Muscle of leg (tissue), 11 donors: ENCODE data around the gene RASGRP4. TPM values are rescaled to one million over a fixed set of nuclear protein-coding genes. Genes with fewer than 3 reads are reported as not detected.
A peak's percentile ranks its signal among the peaks of the same experiment; 100 is the strongest.

Experiments
- DNase-seq: peaks from one replicate; pipeline ENCODE4 v3.0.0; 2013
- H3K27ac ChIP-seq: one replicate; pipeline ENCODE4 v1.5.1; 2013; ENCODE audit warnings: mild to moderate bottlenecking, low read length, control low read depth
- H3K27me3 ChIP-seq: one replicate; pipeline ENCODE4 v1.6.1; 2013; ENCODE audit warnings: low read length; ENCODE audit not compliant: control insufficient read depth, insufficient read depth
- H3K36me3 ChIP-seq: one replicate; pipeline ENCODE4 v1.6.1; 2013; ENCODE audit warnings: low read length; ENCODE audit not compliant: control insufficient read depth, insufficient read depth
- H3K4me1 ChIP-seq: one replicate; pipeline ENCODE4 v1.6.1; 2013; ENCODE audit warnings: low read length; ENCODE audit not compliant: control insufficient read depth, insufficient read depth
- H3K4me3 ChIP-seq: one replicate; pipeline ENCODE4 v1.5.1; 2013; ENCODE audit warnings: low read length, control low read depth
- H3K9me3 ChIP-seq: replicated peaks from 2 replicates; pipeline ENCODE4 v1.6.1; 2013; ENCODE audit warnings: low read depth, low read length; ENCODE audit not compliant: control insufficient read depth
- WGBS: methylation state at CpG from one replicate; pipeline ENCODE4 v1.1.5; 2013; ENCODE audit warnings: missing lambda C conversion rate; ENCODE audit not compliant: insufficient coverage; 5-methylcytosine and 5-hydroxymethylcytosine counted together
- polyA plus RNA-seq, 8 donors: library from polyadenylated mRNA; unstranded; fragments of 120-200 nt; gene quantifications; one replicate each; pipeline versions ENCODE4 v1.2.1 to v1.2.3, GENCODE V29; 2013; ENCODE audit warnings: inconsistent platforms in 1 of 8, low replicate concordance in 1 of 8; ENCODE audit not compliant: insufficient read length in 8 of 8, insufficient read depth in 1 of 8
- total RNA-seq: library from RNA; stranded (reverse); fragments of 120-200 nt; gene quantifications from one replicate; pipeline ENCODE4 v1.2.4, GENCODE V29; 2013

RASGRP4 gene
- total and polyA plus RNA-seq, 9 donors = 0.98 to 2.9 (median 2.2) TPM

DNA sequence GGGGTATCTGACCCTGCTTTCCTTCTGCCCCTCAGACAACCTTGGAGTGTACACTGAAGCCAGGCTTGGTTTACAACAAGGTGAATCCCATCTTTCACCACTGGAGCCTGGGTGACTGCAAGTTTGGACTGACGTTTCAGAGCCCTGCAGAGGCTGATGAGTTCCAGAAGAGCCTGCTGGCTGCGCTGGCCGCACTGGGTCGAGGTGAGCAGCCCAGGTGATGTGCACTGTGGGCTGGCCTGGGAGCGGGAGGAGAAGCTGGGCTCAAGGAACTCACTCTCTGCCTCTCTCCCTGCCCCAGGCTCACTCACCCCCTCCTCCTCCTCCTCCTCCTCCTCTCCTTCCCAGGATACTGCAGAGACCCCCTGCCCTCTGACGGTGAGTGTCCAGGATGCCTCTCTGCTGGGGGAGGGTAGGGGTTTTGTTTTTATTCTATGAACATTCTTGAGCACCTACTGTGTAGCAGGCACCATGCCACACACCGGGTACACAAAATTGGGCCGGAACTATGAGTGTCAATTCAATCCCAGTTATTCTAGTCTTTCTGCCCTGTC is 34.0 kb downstream of the RASGRP4 start:
- Histone ChIP-seq H3K9me3 (no peaks in the 10 kb centered on the region), H3K36me3 (no peaks in the 10 kb centered on the region), H3K27me3 (peaks cover 88% of the 10 kb centered on the region), H3K27ac (no peak overlapping the region), H3K4me1 (peaks cover 27% of the 10 kb centered on the region), H3K4me3 (no peak overlapping the region)
- WGBS = 64% methylated on average over 5 of the region's 8 CpGs
- DNase-seq = no peak

DNA sequence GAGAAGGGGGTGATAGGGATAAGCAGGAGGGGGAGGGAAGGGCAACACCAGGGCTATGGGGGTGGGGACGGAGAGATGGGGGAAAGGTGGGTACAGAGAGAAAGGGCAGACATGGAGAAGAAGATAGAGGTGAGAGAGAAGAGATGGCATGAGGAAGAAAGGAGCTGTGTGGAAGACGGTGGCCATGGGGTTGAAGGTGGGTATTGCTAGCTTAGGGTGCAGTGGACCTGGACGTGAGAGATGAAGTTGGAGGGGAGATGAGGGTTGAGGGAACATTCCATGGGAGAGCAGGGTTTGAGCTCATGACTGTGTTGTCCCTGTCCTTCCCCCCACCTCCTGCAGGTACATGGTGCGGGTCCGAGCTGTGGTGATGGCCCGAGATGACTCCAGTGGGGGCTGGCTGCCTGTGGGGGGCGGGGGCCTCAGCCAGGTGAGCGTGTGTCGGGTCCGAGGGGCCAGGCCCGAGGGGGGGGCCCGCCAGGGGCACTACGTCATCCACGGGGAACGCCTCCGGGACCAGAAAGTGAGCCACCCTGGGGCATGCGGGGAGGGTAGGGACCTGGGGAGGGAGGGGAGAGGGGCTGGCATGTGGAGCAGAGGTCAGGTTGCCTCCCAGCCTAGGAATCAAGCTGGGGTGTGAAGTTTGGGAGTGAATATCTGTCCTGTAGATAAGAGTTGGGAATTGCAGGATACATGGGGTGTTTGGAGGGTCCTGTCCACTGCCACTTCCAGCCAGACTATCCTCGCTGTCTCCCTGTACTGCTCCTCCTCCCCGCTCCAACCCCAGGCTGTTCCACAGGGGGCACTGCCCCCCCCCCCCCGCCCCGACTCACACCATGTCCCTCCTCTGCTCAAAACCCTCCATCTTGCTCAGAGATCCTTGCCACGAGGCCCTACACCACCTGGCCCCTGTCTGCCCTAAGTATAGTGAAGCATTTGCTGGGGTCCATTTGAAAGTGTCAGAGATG is 35.8 kb downstream of the RASGRP4 start:
- H3K27me3 ChIP-seq = peaks cover 92% of the 10 kb centered on the region
- no peak overlapping the region for H3K27ac ChIP-seq
- WGBS = 15% methylated on average over 13 of the region's 22 CpGs
- peaks cover 38% of the 10 kb centered on the region for H3K4me1 ChIP-seq
- H3K4me3 ChIP-seq = no peak overlapping the region
- H3K9me3 ChIP-seq = no peaks in the 10 kb centered on the region
- DNase-seq = no peak
- peaks cover 3% of the 10 kb centered on the region for H3K36me3 ChIP-seq

DNA sequence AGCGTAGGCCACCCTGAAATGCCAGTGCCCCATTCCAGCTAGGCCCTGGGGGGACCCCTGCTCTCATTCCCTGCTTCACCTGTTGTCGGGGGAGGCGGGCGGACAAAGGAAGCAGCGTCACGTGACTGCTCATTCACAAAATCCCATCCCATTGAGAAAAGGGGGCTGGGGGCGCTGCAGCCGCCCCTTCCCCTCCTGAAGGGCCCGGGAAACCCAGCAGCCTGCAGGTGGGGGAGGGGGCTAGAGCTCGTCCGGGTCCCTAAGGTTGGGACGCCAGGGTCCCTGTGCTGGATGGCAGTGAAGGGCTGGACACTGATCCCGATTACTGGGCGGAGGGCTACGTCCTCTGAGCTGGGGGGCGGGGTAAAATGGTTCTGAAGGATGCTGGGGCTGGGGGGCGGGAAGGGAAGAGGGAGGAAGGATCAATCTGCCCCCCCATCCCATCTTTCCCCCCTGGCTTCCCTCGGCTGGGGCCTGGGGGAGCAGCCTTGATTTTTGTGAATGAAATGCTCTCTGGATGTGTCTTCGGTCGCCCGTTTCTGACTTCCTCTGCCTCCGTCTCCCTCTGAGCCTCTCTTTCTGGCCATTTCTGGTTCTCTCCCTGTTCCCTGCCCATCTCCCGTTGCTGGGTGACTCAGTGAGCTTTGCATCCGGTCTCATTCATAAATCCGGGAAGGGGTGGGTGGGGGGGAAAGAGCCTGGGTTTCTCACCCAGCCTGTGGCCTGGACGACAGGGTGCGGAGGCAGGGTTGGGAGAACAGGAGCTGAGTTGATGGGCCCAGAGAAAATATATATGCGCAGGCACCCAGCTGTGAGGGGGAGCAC is 36.7 kb downstream of the RASGRP4 start:
- Histone ChIP-seq H3K36me3 (peaks cover 11% of the 10 kb centered on the region), H3K9me3 (no peaks in the 10 kb centered on the region), H3K27me3 (peaks cover 92% of the 10 kb centered on the region), H3K4me1 (peaks cover 32% of the 10 kb centered on the region), H3K4me3 (no peak overlapping the region), H3K27ac (no peak overlapping the region)
- 9% methylated on average over 9 of the region's 28 CpGs for WGBS
- DNase-seq = peak; percentile 43

DNA sequence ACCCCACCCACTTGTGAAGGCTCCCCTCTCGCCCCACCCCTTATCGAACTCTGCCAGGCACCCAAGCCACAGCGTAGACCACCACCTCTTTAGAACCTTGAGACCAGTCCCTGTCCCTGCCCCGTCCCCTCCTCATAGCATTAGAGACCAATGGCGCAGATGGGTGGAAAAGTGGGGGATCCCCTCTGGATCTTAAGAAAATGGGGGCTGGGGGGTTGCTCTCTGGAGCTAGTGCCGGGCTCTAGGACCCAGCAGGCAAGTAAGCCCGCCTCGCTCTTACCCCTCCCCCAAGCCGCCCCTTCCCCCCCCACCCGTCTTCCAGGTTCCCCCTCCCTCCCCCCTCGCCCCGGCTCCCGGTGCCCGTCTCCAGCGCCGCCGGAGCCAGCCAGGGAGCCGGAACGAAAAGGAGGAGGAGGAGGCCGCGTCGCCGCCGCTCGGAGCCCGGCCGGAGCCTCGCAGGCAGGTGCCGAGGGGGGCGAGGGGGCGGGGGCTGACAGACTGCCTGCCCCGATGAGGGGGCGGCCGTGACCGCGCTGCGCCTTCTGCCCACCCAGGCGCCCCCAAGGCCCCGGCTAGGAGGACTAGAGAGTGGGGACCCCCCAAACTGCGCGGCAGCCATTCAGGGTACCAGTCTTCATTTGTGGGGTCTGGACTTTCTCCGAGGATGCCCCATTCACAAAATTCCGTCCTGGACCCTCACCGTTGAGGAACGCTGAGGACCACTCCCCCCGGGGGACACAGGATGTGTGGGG is 37.5 kb downstream of the RASGRP4 start, which contains the start of gene SPRED3:
TSS of gene SPRED3 (plus strand) at position 349 of the 752 bp plus-strand sequence. CDS start 1,606 bp downstream, outside the sequence.
- no peak for DNase-seq
- Histone ChIP-seq H3K27me3 (peaks cover 91% of the 10 kb centered on the region), H3K36me3 (peaks cover 18% of the 10 kb centered on the region), H3K4me1 (peaks cover 32% of the 10 kb centered on the region), H3K27ac (no peak within 1 kb of the TSS), H3K9me3 (no peaks in the 10 kb centered on the region), H3K4me3 (peak within 1 kb of the TSS; percentile 35)
- WGBS = under 1% methylated on average over 22 of the region's 46 CpGs

DNA sequence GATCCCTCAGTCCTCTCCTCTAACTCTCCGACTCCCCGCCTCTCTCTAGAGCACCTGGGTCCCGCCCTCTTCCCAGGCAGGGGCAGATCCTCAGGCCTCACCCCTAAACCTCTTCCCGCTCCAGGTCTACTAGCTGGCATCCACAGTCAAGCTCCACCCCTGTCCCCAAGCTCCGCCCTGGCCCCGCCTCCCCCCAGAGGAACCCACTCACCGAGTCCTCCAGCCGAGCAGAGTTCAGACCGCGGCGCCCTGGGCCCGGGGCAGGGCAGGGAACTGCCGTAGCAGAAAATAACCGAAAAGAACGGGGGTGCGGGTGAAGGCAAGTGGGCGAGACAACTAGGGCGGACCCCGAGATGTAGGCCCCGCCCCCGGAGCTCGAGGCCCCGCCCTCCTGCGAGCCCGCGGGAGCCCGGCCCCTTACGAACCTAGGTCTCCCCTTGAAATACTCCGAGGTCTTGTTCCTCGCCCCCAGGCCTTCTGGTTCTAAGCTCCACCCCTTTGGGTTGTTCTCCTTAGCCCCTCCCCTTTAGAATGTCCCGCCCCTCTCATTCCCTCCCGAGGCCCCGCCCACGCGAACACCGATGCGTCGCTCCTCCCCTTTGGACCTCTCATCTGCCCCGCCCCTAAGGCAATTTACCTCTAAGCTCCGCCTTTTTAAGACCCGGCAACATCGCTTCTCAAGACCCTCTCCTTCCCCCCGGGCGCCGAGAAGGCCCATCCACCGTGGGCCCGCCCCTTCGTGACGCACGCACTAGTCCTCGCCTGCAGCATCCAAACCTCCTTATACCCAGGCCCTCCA is 38.3 kb downstream of the RASGRP4 start, which contains the start of gene GGN:
TSS of gene GGN (minus strand) at position 485 of the 799 bp plus-strand sequence. CDS start 773 bp downstream, outside the sequence.
- no peak within 1 kb of the TSS for H3K27ac ChIP-seq
- H3K9me3 ChIP-seq = no peaks in the 10 kb centered on the region
- peaks cover 89% of the 10 kb centered on the region for H3K27me3 ChIP-seq
- H3K4me1 ChIP-seq = peaks cover 32% of the 10 kb centered on the region
- H3K4me3 ChIP-seq = peak within 1 kb of the TSS; percentile 35
- peaks cover 26% of the 10 kb centered on the region for H3K36me3 ChIP-seq
- under 1% methylated on average over 49 of the region's 51 CpGs for WGBS
- peak; percentile 68 for DNase-seq

DNA sequence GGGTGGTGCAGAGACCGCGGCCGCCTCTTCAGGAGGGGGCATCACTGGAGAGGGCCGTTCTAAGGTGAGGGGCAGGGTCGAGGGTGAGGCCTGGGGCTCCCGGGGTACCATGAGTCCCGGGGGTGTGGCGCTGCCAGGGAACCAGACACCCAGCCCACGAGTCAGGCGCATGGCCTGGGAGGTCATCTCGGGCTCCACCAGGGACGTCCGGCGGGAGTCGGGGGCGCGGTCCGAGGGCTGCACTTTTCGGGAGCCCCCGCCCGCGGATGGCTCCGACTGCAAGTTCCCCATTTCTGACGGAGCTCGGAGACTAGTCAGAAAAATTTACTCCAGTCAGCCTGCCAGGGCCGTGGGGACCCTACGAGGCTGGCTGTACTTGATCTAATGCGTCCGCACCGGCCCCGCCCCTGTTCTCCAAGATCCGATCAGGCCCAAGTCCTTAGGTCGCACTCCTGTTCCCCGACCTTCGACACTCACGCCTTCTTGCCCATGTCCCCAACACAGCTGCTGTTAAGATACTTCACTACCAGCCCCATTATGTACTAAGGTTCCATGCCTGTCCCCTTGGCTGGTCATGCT is 39.0 kb downstream of the RASGRP4 start:
- no peak overlapping the region for H3K4me3 ChIP-seq
- H3K27ac ChIP-seq = no peak overlapping the region
- H3K27me3 ChIP-seq = peaks cover 88% of the 10 kb centered on the region
- H3K9me3 ChIP-seq = no peaks in the 10 kb centered on the region
- peak; percentile 43 for DNase-seq
- 3% methylated on average over 36 of the region's 36 CpGs for WGBS
- H3K4me1 ChIP-seq = peaks cover 32% of the 10 kb centered on the region
- peaks cover 31% of the 10 kb centered on the region for H3K36me3 ChIP-seq

DNA sequence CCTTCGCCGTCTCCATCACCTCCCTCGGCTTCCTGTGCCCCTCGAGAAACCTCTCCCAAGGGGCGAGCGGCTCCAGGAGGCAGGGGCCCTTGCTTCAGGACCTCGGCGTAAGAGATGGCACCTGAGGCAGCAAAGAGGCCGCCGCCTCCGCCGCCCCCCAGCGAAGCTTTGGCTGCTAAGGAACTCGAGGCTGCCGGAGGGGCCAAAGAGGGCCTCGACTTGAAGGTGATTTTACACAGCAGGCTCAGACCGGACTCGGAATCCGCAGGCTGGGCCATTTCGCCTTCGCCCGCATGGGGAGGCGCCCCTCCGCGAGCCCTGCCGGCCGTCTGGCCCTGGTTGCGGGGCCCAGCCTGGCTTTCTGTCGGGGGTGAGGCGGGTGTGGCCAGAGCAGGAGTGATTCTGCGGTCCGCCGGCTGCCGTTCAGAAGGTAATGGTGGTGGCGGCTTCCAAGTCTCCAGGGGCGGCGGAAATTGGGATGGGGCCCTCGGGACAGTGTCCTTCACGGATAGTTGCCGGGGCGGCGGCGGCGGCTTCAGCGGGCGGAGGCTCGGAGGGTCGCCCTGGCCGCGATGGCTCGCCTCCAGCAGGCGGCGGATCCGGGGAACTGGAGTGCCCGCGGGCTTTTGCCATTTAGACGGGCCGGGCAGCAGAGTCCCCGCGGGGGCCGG is 39.6 kb downstream of the RASGRP4 start:
- Histone ChIP-seq H3K36me3 (peaks cover 37% of the 10 kb centered on the region), H3K9me3 (no peaks in the 10 kb centered on the region), H3K4me3 (no peak overlapping the region), H3K27ac (no peak overlapping the region), H3K4me1 (peaks cover 32% of the 10 kb centered on the region), H3K27me3 (peaks cover 82% of the 10 kb centered on the region)
- no peak for DNase-seq
- 16% methylated on average over 60 of the region's 61 CpGs for WGBS

DNA sequence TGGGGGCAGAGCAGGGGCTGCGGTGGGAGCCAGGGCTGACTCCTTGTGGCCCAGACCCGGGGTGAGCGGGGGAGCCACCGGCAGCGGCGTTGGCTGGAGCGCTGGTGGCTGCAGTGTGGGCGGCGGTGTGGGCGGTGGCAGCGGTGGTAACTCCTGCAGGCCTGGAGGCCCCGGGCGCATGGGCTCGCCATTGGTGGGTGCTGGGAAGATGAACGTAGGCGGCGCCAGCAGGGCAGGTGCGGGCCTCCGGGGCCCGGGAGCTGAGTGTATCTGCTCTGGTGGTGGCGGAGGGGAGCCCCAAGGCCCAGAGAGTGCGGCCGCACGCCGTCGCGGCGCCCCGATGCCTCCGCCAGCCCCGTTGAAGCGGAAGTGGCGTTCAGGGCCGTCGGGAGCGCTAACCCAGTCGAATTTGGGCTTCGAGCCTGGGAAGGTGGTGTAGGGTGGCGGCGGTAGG is 40.2 kb downstream of the RASGRP4 start:
- DNase-seq = no peak
- WGBS = 22% methylated on average over 35 of the region's 40 CpGs
- peaks cover 43% of the 10 kb centered on the region for H3K36me3 ChIP-seq

More for the DNA sequence above, 40.2 kb downstream of the RASGRP4 start:
- no peak overlapping the region for H3K4me3 ChIP-seq
- H3K27me3 ChIP-seq = peaks cover 79% of the 10 kb centered on the region
- no peaks in the 10 kb centered on the region for H3K9me3 ChIP-seq
- H3K4me1 ChIP-seq = peaks cover 32% of the 10 kb centered on the region
- H3K27ac ChIP-seq = no peak overlapping the region
